ENCODE data around the gene CPT1B.
A peak's percentile ranks its signal among the peaks of the same experiment; 100 is the strongest.

CPT1B gene

GRCh38 chr22:50585781-50586180 is 7.6 kb upstream of the CPT1B start:
- no peak for DNase-seq (ENCODE audit: low read depth)

DNA sequence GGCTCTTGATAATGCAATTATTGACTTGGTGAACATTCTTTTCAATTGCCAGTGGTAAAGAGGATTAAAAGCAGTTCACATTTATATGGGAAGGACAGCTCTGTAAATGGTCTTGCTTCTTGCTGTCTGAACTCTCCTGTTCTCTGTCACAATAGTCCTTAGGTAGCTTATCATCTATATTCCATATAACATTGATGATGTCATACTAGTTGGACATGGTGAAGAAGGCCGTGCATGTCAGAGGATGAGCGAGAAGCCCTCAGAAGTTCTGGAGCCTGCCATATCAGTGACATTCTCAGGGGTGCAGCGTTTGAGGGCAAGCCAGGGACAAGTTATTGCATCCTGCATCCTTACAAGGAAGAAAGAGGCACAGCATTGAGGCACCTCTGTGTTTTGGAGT is 7.0 kb upstream of the CPT1B start:
- no peak for DNase-seq (ENCODE audit: low read depth)

GRCh38 chr22:50584106-50585096 is 6.2 kb upstream of the CPT1B start:
- no peak for DNase-seq (ENCODE audit: low read depth)

DNA sequence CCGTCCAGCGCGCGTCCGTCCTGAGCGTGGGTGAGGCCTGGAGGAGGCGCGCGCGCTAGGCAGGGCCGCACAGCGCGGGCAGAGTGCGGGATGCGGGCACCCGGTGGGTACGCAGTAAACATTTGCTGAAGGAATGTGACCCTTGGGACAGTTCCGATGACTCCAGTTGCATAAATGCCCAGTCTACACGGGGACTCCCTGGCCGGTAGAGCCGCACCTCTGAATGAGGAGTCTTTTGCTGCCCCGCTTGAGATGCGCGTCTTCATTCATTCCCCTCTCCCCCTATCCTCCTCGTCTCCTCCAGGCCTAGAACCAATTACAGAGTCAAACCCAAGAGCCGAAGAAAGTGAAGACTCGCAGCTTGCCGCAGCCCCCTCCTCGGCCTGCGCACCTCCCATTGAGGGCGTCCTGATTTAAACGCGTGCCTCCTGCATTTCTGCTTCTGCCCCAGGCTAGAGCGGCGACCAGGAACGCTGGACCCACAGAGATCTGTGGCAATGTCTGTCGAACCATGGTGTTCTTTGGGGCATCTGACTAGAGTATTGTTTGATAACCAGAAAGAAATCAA is 5.2 kb upstream of the CPT1B start:
- no peak for DNase-seq (ENCODE audit: low read depth)

GRCh38 chr22:50582493-50583293 is 4.5 kb upstream of the CPT1B start, which contains the start of gene CHKB:
Gene CHKB (minus strand): TSS chr22:50582849. CDS start chr22:50582781, 68 bp downstream.
- DNase-seq (ENCODE audit: low read depth) = peak; percentile 82

GRCh38 chr22:50581950-50582492 is 3.8 kb upstream of the CPT1B start:
- no peak for DNase-seq (ENCODE audit: low read depth)

GRCh38 chr22:50581031-50581949 is 3.1 kb upstream of the CPT1B start:
- DNase-seq (ENCODE audit: low read depth) = no peak

- no peak for DNase-seq (ENCODE audit: low read depth)
Observed at GRCh38 chr22:50579752-50580151, 1.5 kb upstream of the CPT1B start.

GRCh38 chr22:50578776-50579310 is 616 bp upstream of the CPT1B start:
- DNase-seq (ENCODE audit: low read depth) = no peak

GRCh38 chr22:50577697-50577986 is 585 bp downstream of the CPT1B start:
- DNase-seq (ENCODE audit: low read depth) = no peak

GRCh38 chr22:50576806-50577696 is 1.2 kb downstream of the CPT1B start:
- DNase-seq (ENCODE audit: low read depth) = no peak

- DNase-seq (ENCODE audit: low read depth) = no peak
Observed at GRCh38 chr22:50576070-50576469, 2.2 kb downstream of the CPT1B start.

DNA sequence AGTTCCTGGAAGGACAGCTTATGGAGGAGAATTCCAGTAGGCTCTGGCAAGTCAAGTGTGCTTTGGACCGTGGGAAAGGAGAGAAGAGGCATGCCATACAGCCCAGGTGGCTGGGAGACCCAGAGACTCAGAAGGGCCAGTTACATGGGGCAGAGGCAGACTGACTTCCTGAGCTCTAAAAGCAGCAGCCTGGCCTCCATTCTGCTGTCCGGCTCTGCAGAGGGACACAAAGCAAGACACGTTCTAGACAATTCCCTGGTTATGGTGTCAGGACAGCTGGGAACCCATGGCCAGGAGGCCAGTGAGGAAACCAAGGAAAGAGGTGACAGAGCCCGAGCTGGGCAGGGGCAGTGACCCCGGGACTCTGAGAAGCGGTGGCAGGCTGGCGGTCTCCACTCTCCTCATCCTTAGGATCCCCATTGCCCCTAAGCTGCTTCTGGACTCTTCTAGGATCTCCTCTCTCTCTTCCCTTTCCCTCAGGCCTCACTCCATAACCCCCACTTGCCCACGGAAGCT is 2.7 kb downstream of the CPT1B start:
- DNase-seq (ENCODE audit: low read depth) = no peak

- no peak for DNase-seq (ENCODE audit: low read depth)
Observed at GRCh38 chr22:50574383-50574755, 3.9 kb downstream of the CPT1B start.

- no peak for DNase-seq (ENCODE audit: low read depth)
Observed at GRCh38 chr22:50573491-50574382, 4.5 kb downstream of the CPT1B start.

- no peak for DNase-seq (ENCODE audit: low read depth)
Observed at GRCh38 chr22:50572965-50573364, 5.3 kb downstream of the CPT1B start.

GRCh38 chr22:50571264-50572175 is 6.7 kb downstream of the CPT1B start:
- DNase-seq (ENCODE audit: low read depth) = no peak

- DNase-seq (ENCODE audit: low read depth) = no peak
Observed at GRCh38 chr22:50570861-50571260, 7.4 kb downstream of the CPT1B start.
